ENCODE results near the gene PRSS53. TPM values are rescaled to one million over a fixed set of nuclear protein-coding genes. Genes with fewer than 3 reads are reported as not detected.

Gene PRSS53
- total and polyA plus RNA-seq, 10 of the 15 experiments (the other 5 are each of a cell fraction or from before 2014, with no cell fraction given): 0.35 to 3.4 (median 0.88) TPM; not detected in 2

- H3K4me1 ChIP-seq (ENCODE audit: control insufficient read depth, insufficient read depth, low read length): peaks cover 18% of the 10 kb centered on the region
- POLR2A ChIA-PET: interaction anchor here (0.6 to 0.8 kb wide), 2 partner anchors 11 to 44 kb away, joined by 3 read pairs; no protein-coding TSS in a partner anchor
- H3K36me3 ChIP-seq (ENCODE audit: control insufficient read depth in 2 of 2, insufficient read depth in 2 of 2, low read length in 1 of 2): peaks cover 0 to 4% of the 10 kb centered on the region in 2 experiments; a peak in 3 of 4 replicates
- no peak overlapping the region for H2AFZ ChIP-seq (ENCODE audit: control insufficient read depth, low read depth, low read length)
- no peak overlapping the region for H3K4me2 ChIP-seq (ENCODE audit: control insufficient read depth, insufficient read depth)
- in situ Hi-C loops (cut with MboI) (loop anchor here (10.0 kb wide), 1 partner anchor 763 kb away; the partner anchor contains the start of gene ZNF267), intact Hi-C loops (cut with micrococcal nuclease; ENCODE audit: unreplicated experiment) (loop anchor here (10.0 kb wide), 1 partner anchor 763 kb away; the partner anchor contains the start of gene ZNF267)
- H3K9ac ChIP-seq (ENCODE audit: control insufficient read depth, insufficient read depth, low read length): no peak overlapping the region
- DNase-seq (ENCODE audit: low read depth, low spot score) (no peak), ATAC-seq (no peak), FAIRE-seq (no peak)
- peaks cover 13% of the 10 kb centered on the region for H3K79me2 ChIP-seq (ENCODE audit: control insufficient read depth, insufficient read depth, low read length)
- H4K20me1 ChIP-seq (ENCODE audit: control insufficient read depth, insufficient read depth): no peaks in the 10 kb centered on the region
- BruUV-seq (replicated peaks): no TSS peak
- H3K4me3 ChIP-seq: no peak overlapping the region
- 94% methylated on average over 18 of the region's 23 CpGs for WGBS (ENCODE audit: insufficient coverage, insufficient replicate concordance, low lambda C conversion rate, missing lambda C conversion rate)
- no peaks in the 10 kb centered on the region for H3K9me3 ChIP-seq (replicated peaks; ENCODE audit: control insufficient read depth, insufficient read depth, low read length)
- RAD21 ChIA-PET (ENCODE audit: unreplicated experiment): interaction anchor here (0.5 kb wide), 1 partner anchor 138 kb away, joined by 4 read pairs; no protein-coding TSS in a partner anchor
- CTCF ChIA-PET: interaction anchor here (0.8 to 1.6 kb wide), 2 partner anchors 30 to 170 kb away, joined by 3 to 4 read pairs; no protein-coding TSS in a partner anchor
- SMC1A ChIA-PET (ENCODE audit: uncharacterized antibody, unreplicated experiment): no interaction called here
- H3K27ac ChIP-seq (ENCODE audit: control insufficient read depth, insufficient read depth): no peak overlapping the region
- no peaks in the 10 kb centered on the region for H3K27me3 ChIP-seq (replicated peaks in 1 of 2; ENCODE audit: control insufficient read depth in 2 of 2, insufficient read depth in 2 of 2, low read length in 1 of 2)
- TF ChIP-seq TCF12 (IDR thresholded peaks at IDR 0.05; ENCODE audit: low read depth, low read length) (no peak), ASH2L (IDR thresholded peaks at IDR 0.05; ENCODE audit: borderline replicate concordance, low read depth) (no peak), BRCA1 (IDR thresholded peaks at IDR 0.05; ENCODE audit: low read depth, low read length) (no peak), REST (IDR thresholded peaks at IDR 0.05; ENCODE audit: low read depth, low read length) (no peak), PKNOX1 (IDR thresholded peaks at IDR 0.05) (no peak), JUND (IDR thresholded peaks at IDR 0.05; ENCODE audit: low read depth, low read length) (no peak), NKRF (conservative IDR thresholded peaks at IDR 0.05) (no peak), EGR1 (IDR thresholded peaks at IDR 0.05; ENCODE audit: borderline replicate concordance in 1 of 2, low read depth in 2 of 2, low read length in 2 of 2) (no peak), ZNF384 (IDR thresholded peaks at IDR 0.05; ENCODE audit: borderline replicate concordance, low read depth, low read length) (no peak)
Observed at GRCh38 chr16:31111881-31112466, 23.2 kb upstream of the PRSS53 start.

Data from GM12878 (cell line).